GM19463 (cell line): ENCODE results near the gene VPS41.
A peak's percentile ranks its signal among the peaks of the same experiment; 100 is the strongest.
"Not testable (repeated sequence)": the region's sequence is repeated elsewhere in the genome, so short reads cannot be mapped to it uniquely, and the experiment has no call there.

ENCODE experiments used
- ATAC-seq: cut with Tn5 transposase; IDR thresholded peaks from one replicate; pipeline ENCODE4 v1.9.1; 2021; ENCODE audit warnings: mild to moderate bottlenecking, moderate library complexity; ENCODE audit not compliant: unreplicated experiment

VPS41 gene

DNA sequence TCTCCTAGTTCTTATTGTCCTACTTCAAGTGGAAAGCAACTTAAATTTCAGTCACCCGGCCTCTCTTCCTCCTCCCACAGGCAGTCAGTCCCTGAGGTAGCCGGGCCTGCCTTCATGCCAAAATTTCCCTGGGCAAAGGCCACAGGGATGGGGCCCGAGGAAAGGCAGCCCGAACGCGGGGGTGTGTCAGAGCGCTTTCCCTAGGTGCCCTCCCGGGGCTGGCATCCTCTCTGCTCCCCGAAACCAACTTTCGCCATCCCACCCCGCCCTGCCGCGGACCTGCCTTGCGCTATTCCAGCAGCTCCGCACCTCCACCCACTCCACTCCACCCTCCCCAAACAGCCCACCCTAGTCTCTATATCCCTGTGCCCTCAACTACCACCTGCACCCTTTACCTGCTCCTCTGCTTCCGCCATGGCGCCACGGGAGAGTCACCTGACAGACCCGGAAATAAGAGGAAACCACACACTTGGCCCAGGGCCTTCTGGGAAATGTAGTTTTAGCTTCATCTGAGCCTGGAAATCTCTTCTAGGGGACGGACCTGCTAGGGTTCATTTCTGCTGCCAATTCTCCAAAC lies at the start of gene VPS41:
Gene VPS41, minus strand, starts transcription at position 433 of the 577 bp plus-strand sequence. Its CDS starts 17 bp downstream, at position 416.
- ATAC-seq = peak; percentile 97

DNA sequence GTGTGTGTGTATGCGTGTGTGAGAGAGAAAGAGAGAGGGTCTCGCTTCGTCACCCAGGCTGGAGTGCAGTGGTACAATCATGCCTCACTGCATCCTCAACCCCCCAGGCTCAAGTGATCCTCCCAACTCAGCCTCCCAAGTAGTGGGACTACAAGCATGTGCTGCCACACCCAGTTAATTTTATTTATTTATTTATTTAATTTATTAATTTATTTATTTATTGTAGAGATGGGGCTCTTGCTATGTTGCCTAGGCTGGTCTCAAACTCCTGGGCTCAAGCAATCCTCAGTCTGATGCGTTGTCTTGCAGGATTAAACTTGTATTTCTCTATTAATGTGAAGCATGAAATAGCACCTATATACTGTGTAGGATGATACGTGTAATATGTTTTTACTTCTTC lies 46.9 kb upstream of the VPS41 start:
- ATAC-seq = no peak

DNA sequence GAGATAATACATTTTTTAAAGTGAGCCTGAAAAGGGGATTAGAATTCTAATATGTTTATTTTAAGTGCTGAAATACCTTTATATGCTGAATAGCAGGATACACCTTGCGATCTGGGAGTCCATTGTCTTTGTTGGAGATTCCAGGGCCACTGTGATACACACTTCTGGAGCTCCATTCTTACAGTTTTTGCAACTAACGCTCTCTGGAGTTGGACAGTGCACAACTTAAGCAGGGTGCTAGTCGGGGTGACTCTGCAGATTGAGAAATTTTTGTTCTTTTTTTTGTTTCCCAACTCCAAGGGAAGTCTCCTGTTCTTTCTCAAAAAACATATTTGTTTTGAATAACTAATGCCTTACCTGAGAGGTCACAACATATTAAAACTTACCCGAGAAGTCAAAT lies 45.0 kb upstream of the VPS41 start:
- no peak for ATAC-seq

DNA sequence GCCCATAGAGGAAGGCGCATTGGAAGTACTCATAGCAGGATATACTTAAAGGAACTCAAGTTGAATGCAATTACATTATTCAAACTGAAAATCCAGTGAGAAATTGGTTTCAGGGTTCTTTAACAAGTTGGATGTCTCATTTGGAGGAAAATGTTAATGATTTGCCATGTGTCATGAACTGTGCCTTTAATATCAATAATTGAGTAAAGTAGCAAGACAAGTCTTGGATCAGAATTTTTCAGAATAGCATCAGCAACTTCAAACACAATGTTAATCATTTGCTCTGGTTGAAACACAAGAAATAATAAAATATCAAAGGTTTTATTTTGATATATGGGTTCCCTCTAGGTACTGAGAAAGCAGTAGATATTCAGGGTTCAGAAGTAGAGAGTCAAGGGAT lies 44.2 kb upstream of the VPS41 start:
- ATAC-seq = no peak

DNA sequence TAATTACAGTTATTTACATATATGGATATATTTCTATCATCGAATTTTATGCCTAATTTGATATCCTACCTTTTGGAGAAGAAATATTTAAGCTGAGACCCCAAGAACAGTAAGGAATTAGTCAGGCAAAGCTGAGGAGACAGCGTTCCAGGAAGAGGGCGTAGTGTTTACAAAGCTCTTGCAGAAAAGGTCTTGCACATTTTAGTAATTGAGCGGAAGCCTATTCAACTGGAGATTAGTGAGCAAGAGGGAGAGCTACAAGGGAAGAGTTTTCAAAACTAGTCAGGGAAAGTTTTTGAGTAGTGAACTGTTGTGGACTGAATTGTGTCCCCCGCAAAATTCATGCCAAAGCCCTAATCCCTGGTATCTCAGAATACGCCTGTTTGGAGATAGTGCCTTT lies 42.2 kb upstream of the VPS41 start:
- ATAC-seq = no peak

DNA sequence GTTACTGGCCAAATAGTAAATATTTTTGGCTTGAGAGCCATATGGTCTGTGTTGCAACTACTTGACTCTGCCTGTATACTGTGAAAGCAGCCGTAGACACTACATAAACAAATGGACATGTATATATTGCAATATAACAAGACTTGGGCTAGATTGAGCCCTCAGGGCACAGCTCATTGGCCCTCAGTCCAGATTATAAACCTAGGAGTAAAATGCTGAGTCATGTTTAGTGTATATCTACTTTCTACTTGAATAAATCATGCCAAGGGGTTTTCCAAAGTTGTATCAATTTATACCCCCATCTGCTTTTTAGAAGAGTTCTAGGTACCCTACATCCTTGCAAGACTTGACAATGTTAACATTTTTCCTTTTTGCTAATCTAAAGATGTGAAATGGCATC lies 41.3 kb upstream of the VPS41 start:
- no peak for ATAC-seq

DNA sequence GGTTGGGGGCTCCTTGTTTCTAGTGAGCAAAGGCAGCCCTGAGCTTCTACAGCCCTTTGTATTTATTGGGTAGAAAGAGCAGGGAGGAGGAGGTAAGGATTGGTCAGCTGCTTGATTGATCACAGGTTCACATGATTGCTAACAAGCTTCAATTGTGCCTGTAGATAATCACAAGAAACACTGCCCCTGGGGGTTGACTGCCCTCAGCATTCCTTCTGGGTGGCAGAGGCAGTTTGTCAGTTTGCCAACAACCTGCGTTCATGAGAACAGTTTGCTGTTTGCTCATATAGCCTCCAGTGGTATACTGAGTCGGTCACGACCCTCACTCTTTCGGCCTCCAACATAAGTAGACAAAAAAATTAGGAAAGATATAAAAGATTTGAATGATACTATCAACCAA lies 38.5 kb upstream of the VPS41 start:
- ATAC-seq = not testable (repeated sequence)

DNA sequence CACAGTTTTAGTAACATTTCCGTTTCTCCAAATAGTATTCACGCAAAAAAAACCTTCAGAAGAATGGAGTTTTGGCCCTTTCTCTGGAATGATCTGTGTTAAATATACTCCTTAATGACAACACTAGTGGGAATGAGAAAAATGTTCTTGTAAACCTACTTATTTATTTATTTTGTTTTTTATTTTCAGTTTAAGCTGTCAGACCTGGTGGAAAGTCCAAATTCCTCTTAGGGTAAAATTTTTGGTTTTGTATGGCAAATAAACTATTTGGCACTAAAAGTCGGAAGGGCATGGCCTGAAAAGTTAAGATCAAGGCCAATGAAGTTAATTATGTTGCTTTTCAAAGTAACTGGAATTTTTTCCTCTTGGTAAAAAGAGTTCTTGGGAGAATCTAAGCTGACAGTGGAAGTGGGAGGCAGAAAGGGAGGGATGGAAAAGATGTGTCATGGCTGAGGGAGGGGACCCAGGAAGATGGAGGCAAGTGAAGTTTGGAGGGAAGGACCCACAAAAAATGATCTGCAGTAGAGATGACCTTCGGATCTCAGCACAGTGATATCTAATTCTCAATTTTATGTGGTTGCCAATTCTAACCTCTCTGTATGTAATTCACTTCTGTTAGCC lies 33.5 kb upstream of the VPS41 start:
- ATAC-seq = no peak

DNA sequence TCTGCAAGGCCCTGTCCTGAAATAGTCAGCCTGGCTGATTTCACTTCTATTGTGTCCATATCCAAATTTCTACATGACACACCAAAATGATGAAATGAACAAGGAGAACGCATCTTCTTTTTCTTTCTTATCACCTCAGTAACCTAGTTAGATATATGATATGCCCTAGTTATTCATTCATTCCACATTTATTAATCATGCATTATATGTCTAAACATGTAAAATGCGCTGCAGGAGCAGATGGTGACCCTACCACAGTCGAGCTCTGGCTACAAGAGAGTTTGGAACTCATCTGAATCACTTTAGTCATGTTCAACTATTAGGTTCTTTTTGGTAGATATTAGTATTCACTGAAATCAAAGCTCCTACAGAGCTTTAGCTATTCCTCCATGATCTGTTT lies 31.8 kb upstream of the VPS41 start:
- no peak for ATAC-seq

DNA sequence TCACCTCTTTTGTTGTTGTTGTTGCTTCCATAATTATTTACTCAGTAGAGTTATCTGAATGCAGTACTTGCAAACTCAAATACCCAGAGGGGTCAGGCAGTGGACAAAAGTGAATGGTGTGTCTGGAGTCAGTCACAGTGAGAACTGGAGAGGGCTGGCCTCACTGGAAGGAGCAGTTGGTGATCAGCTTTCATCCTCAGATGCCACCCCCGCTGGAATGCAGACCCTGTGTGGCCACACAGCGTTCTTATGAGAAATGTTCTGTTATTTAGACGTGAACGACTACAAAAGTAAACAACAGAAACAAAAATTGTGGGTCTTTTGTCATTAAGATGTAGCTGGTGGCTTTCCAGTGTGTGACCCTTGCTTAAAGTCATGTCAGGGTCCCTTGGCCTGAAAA lies 29.6 kb upstream of the VPS41 start:
- no peak for ATAC-seq

DNA sequence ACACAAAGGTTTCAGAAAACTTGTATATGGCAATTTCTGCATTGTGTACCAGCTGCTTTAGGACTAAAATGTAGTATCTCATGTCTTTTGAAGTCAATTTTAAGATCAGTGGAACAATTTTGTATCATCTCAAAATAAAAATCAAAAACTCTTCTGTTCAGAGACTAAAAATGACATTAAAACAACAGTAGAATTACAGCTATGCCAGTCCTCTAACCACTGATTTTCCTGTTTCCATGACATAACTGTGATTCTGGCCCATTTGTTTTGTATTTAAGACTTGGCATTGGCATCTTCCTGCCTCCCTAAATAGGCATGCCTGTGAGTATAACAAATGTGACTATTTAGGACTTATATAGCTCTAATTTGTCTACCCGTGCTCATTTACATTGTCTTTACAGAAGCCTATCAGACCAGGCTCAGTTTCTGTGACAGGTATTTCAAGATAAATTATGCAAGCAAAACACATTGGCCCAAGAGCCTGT lies 29.1 kb upstream of the VPS41 start:
- no peak for ATAC-seq

DNA sequence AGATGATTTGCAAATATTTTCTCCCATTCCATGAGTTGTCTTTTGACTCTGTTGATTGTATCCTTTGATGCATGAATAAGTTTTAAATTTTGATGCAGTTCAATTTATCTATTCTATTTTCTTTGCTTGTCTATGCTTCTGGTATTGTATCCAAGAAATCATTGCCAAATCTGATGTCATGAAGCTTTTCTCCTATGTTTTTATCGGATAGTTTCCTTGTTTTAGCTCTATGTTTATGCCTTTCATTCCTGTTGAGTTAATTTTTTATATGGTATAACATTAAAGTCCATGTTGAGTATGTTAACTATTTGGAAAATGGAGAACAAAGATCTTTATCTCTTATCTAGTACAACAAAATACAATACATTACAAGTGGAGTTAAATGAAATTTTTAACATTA lies 27.6 kb upstream of the VPS41 start:
- ATAC-seq = no peak

DNA sequence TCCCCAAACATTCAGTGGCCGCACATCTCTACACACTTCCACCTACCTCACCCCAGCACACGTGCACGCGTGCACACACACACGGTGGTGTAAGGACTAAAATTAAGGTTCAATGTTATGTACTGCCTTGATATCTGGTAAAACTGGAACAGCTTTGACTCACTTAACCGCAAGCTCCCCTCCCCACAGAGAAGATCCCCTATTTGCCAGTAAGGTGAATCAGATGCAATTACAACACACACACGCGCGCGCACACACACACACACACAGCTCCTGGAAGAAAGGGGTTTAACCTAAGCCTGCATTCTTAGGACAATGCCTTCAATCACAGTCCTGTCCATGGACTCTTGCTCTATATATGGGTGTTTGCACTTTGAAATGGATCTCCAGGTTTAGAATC lies 25.5 kb upstream of the VPS41 start:
- no peak for ATAC-seq

DNA sequence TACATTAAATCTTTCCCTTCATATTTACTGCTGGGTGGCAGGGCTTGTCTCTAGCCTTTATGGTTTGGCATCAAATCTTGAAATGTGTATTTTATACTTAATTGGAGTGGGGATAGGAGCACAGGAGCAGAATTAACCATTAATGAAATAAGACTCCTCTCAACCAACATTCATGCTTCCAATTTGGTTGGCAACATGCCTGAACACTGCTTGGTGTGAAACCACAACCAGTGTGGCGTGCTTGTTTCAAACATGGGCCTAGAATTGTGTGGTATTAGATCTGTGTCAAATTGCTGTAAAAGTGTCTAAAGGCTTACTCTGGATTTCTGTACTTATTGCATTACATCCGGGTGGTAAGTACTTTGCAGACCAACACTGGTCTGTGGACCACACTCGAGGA lies 25.1 kb upstream of the VPS41 start:
- no peak for ATAC-seq

DNA sequence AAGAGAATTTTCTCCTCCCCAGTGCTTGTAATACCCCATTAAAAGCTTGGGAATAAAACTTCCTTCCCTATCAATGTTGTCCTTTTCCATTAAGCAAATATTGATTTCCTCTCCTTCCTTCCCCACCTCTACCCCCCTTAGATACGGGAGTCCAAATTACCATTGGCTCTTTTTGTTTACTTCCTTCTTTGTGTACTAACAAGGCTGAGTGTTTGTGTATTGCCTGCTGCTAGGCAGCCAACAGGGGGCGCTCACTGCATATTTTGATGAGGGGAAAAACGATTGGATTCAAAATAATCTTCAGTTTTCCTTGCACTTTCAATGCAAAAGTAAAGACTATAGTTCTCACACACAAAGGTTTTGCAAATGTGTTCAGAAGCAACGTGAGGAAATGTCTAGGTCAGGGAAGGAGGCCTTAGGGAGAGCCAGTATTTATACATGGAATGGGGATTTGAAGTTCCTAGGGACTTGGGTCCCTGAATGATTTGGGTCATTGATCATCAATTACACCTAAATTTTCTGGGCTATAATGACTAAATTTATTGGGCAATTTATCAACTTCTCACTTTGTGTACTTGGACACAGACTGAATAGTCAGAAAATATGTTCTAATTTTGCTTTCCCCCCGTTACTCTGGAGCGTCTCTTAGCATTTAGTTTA lies 23.6 kb upstream of the VPS41 start:
- ATAC-seq = no peak

DNA sequence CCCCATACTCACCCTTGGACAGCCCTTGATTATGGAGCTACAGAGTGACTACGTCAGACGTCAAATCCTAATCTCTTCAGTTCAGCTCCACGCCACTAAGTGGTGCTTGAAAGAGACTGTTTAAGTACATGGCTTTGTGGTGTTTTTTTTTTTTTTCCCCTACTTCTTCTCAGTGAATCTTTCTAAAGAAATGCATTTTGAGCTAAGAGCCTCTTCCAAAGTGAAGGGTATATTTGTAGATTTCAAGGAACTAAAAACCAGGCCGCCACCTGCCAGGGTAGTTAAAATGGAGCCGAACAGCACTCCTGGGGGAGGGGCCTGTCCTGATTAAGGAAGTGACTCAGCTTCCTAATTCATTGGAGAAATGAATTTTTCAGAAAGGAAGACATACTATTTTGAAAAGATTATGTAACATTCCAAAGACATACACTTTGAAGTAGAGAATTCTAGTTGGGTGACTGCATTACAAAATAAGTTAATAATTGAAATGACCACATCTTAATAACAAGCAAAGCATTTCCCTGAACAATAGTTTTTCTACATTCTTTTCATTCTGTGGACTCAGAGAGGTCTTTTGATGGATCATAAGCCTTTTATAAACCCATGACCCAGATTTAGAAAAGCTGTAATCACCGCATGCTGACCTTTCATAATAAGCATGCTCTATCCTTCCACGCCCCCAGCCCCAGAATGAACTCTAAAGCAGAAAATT lies 20.6 kb upstream of the VPS41 start:
- no peak for ATAC-seq

DNA sequence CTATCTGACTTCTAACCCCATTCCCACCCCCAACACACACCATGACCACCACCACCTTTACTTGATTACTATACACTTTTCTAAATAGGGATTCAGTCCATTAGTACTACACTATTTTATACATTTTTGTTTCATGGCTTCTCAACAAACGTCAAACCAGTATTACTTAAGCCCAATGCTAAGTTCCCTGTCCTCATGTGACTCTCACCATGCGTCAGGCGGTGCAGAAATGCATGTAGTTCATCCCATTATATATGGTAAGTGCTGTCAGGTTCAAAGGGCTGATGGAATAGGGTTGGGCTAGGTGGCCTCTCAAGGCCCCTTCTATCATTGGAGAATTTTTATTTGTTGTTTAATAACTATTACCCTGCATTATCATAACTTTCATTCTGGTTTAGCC lies 19.5 kb upstream of the VPS41 start:
- ATAC-seq = no peak

DNA sequence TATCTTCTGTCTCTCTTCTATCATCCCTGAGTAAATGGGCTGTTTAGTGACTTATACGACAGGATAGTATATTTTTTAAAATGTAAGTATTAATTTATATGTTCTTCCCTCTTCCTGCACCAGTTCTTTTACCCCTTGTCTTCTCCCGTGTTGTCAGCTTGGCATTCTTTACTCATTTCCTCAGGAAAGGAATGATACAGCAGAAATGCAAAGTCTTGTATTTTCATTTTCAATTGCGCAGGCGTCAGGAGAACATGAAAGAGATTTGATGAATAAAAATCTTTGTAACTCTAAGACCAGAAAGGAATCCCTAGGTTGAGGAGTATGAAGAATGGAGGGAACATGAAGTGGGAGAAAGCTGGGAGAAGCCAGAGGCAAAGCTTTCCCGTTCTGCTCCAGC lies 18.8 kb upstream of the VPS41 start:
- no peak for ATAC-seq

DNA sequence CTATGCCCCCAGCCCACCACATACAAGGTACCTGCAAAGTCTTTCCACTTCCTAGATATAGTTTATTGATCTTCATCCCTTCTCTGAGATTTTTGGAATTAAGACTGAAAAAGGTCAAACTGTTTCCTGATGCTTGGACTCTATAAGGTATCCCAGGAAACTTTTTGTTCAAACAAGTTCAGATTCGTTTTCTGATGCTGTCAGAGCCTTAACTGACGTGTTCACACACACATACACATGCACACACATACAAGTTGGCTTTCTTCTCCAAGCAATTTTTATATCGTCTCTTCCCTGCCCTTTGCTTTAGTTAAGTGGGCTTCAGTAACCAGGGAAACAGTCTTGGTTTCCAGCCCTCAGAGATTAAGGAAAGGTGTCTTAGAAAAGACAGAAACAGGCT lies 11.7 kb upstream of the VPS41 start:
- no peak for ATAC-seq

DNA sequence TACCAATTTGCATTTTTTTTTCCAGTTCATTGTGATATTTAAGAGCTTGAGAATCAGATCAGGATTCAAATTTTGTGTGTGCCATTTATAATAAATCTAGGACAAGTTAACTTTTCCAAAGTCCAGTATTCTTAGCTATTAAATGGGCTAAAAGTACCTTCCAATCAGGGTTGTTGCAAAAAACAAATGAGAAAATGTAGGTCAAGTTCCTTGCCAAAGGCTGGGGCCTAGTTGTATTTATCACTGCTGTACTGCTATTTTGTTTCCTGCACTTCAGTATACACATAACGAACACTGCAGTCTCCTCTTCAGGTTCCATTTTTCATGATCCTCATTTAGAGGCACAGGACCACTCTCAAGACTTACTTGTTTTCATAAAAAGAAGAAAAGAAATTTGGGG lies 7.4 kb upstream of the VPS41 start:
- ATAC-seq = no peak

DNA sequence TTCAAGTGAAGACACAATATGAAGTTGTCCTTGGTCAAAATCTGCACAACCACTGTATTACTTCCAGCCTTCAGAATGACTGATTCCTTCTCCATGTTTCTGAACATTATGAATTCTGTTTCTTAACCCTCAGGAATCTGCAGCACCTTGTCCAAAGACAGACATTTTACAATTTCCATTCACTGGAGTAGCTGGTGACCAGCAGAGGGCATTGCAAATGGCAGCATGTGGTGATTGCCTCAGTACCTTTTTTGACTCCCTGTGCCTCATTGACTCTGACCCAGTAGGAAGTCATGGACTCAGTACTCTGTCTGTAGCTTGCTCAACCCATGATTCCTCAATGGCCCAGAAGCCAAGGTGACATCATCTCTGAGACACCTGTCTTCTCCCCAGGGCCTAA lies 879 bp upstream of the VPS41 start:
- no peak for ATAC-seq

DNA sequence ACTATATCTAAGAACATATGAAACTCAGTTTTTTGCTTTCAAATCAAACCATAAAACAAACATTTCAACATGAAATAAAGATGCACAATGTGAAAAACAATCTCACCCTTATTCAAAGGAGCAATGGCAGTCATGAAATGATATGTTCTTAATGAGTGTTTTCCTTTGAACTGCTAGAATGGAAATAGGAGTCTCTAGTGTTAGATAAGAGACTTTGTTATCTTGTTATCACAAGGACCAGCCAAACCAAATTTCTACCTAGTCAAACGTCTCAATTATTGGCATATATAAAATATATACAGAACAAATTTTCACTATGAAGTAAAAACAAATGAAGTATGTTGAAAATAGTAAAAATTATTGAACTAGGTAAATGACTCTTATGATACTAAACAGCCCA lies 1.2 kb downstream of the VPS41 start:
- no peak for ATAC-seq
